ENCODE results near the gene KLHL18.

GRCh38 chr3:47295976-47296375, 13.2 kb downstream of the KLHL18 start:
- TF ChIP-seq CTCF (IDR thresholded peaks at IDR 0.05; ENCODE audit: low read length) (no peak), EZH2 (IDR thresholded peaks at IDR 0.05; ENCODE audit: borderline replicate concordance, low read length) (no peak)
